Mesenchymal stem cell (in vitro differentiated cells and primary cell): Measurements from ENCODE around the gene ACKR2.

Source experiments
- DNase-seq: peaks from one replicate; pipeline ENCODE4 v3.0.0-alpha.2; 2013
- H2AFZ ChIP-seq: one replicate; pipeline ENCODE4 v1.6.1; 2013; ENCODE audit warnings: low read depth, mild to moderate bottlenecking, control low read depth, inconsistent platforms, low read length, moderate library complexity
- H2AK5ac ChIP-seq: 2 replicates; pipeline ENCODE4 v1.6.1; 2013; ENCODE audit warnings: low read length, moderate library complexity, mild to moderate bottlenecking, inconsistent platforms; ENCODE audit not compliant: severe bottlenecking
- H2BK120ac ChIP-seq: one replicate; pipeline ENCODE4 v1.6.1; 2013; ENCODE audit warnings: low read depth, mild to moderate bottlenecking, inconsistent platforms, low read length, moderate library complexity
- H2BK12ac ChIP-seq, 2 experiments: one replicate each; pipeline ENCODE4 v1.6.1; 2013; ENCODE audit warnings: inconsistent platforms in 2 of 2, low read length in 2 of 2, mild to moderate bottlenecking in 2 of 2, moderate library complexity in 2 of 2, control low read depth in 1 of 2
- H2BK15ac ChIP-seq: one replicate; pipeline ENCODE4 v1.6.1; 2013; ENCODE audit warnings: mild to moderate bottlenecking, low read depth, inconsistent platforms; ENCODE audit not compliant: poor library complexity, severe bottlenecking
- H2BK5ac ChIP-seq: 2 replicates; pipeline ENCODE4 v1.6.1; 2013; ENCODE audit warnings: low read depth, mild to moderate bottlenecking, low read length, control low read depth, inconsistent platforms; ENCODE audit not compliant: poor library complexity, severe bottlenecking
- H3K14ac ChIP-seq, 2 experiments: one replicate each; pipeline ENCODE4 v1.6.1; 2013; ENCODE audit warnings: inconsistent platforms in 2 of 2, low read length in 2 of 2, control low read depth in 1 of 2, mild to moderate bottlenecking in 1 of 2, moderate library complexity in 1 of 2
- H3K18ac ChIP-seq, 2 experiments: one replicate each; pipeline ENCODE4 v1.6.1; 2013; ENCODE audit warnings: inconsistent platforms in 2 of 2, low read length in 2 of 2, control low read depth in 1 of 2, low read depth in 1 of 2, mild to moderate bottlenecking in 1 of 2
- H3K23ac ChIP-seq, 2 experiments: one replicate each; pipeline ENCODE4 v1.6.1; 2013; ENCODE audit warnings: inconsistent platforms in 2 of 2, low read length in 2 of 2, mild to moderate bottlenecking in 2 of 2, moderate library complexity in 2 of 2, control low read depth in 1 of 2
- H3K27ac ChIP-seq: 2 replicates; pipeline ENCODE4 v1.5.1; 2013; ENCODE audit warnings: mild to moderate bottlenecking, moderate library complexity, low read length, control low read depth, inconsistent platforms; ENCODE audit not compliant: poor library complexity, severe bottlenecking
- H3K27me3 ChIP-seq, 2 experiments: 2 replicates each; pipeline versions ENCODE4 v1.6.1 to v1.7.0; 2013; ENCODE audit warnings: low read length in 2 of 2, mild to moderate bottlenecking in 2 of 2, moderate library complexity in 2 of 2, control low read depth in 1 of 2, inconsistent platforms in 1 of 2; ENCODE audit not compliant: control insufficient read depth in 1 of 2, insufficient read depth in 1 of 2
- H3K36me3 ChIP-seq, 2 experiments: 2 replicates each; pipeline versions ENCODE4 v1.6.1 to v1.7.0; 2013; ENCODE audit warnings: low read length in 2 of 2, control low read depth in 1 of 2, inconsistent platforms in 1 of 2, low read depth in 1 of 2, mild to moderate bottlenecking in 1 of 2; ENCODE audit not compliant: insufficient read depth in 2 of 2, control insufficient read depth in 1 of 2
- H3K4ac ChIP-seq, 2 experiments: one replicate each; pipeline ENCODE4 v1.6.1; 2013; ENCODE audit warnings: inconsistent platforms in 2 of 2, low read length in 2 of 2, mild to moderate bottlenecking in 2 of 2, moderate library complexity in 2 of 2, control low read depth in 1 of 2, low read depth in 1 of 2
- H3K4me1 ChIP-seq: 2 replicates; pipeline ENCODE4 v1.6.1; 2013; ENCODE audit warnings: low read depth, low read length, control low read depth; ENCODE audit not compliant: control insufficient read depth, insufficient read depth
- H3K4me2 ChIP-seq: 2 replicates; pipeline ENCODE4 v1.6.1; 2013; ENCODE audit warnings: low read length, mild to moderate bottlenecking, inconsistent platforms; ENCODE audit not compliant: poor library complexity, severe bottlenecking
- H3K4me3 ChIP-seq, 2 experiments: 2 replicates each; pipeline versions ENCODE4 v1.5.1 to v1.7.0; 2013; ENCODE audit warnings: low read length in 2 of 2, mild to moderate bottlenecking in 2 of 2, control low read depth in 1 of 2, low read depth in 1 of 2; ENCODE audit not compliant: insufficient read depth in 1 of 2
- H3K79me1 ChIP-seq: replicated peaks from 2 replicates; pipeline ENCODE4 v1.6.1; 2013; ENCODE audit warnings: mild to moderate bottlenecking, control low read depth, low read length, inconsistent platforms; ENCODE audit not compliant: poor library complexity, severe bottlenecking
- H3K9ac ChIP-seq: 2 replicates; pipeline ENCODE4 v1.7.0; 2013; ENCODE audit warnings: mild to moderate bottlenecking, low read length, moderate library complexity
- H3K9me3 ChIP-seq: 2 replicates; pipeline ENCODE4 v1.7.0; 2013; ENCODE audit warnings: mild to moderate bottlenecking, low read length; ENCODE audit not compliant: control insufficient read depth
- H4K8ac ChIP-seq: one replicate; pipeline ENCODE4 v1.6.1; 2013; ENCODE audit warnings: inconsistent platforms, mild to moderate bottlenecking, low read length, moderate library complexity
- H4K91ac ChIP-seq: one replicate; pipeline ENCODE4 v1.6.1; 2013; ENCODE audit warnings: mild to moderate bottlenecking, low read length, inconsistent platforms
- whole genome bisulfite sequencing: methylation state at CpG from one replicate; pipeline ENCODE4 v1.1.7; 2013; ENCODE audit warnings: mixed read lengths; 5-methylcytosine and 5-hydroxymethylcytosine counted together

Gene ACKR2

GRCh38 chr3:42829628-42830436, 20.6 kb downstream of the ACKR2 start:
- Histone ChIP-seq H3K14ac (no peak overlapping the region), H3K9ac (no peak overlapping the region), H2AK5ac (no peak overlapping the region), H2AFZ (no peak overlapping the region), H3K4me2 (no peak overlapping the region), H2BK5ac (no peak overlapping the region), H2BK120ac (no peak overlapping the region), H3K79me1 (no peaks in the 10 kb centered on the region), H4K91ac (no peak overlapping the region), H3K23ac (no peak overlapping the region), H3K4ac (no peak overlapping the region), H3K27me3 (peaks cover 0 to 15% of the 10 kb centered on the region in 2 experiments), H3K9me3 (no peaks in the 10 kb centered on the region), H3K36me3 (no peaks in the 10 kb centered on the region), H2BK12ac (no peak overlapping the region), H2BK15ac (no peak overlapping the region), H3K18ac (no peak overlapping the region), H3K4me3 (no peak overlapping the region), H3K4me1 (no peaks in the 10 kb centered on the region), H4K8ac (no peak overlapping the region), H3K27ac (no peak overlapping the region)
- no peak for DNase-seq
- 77% methylated on average over 4 of the region's 5 CpGs for WGBS

- peak; percentile 9 for DNase-seq
- Histone ChIP-seq H3K27ac (no peak overlapping the region), H3K4me3 (no peak overlapping the region), H3K4ac (no peak overlapping the region), H3K18ac (no peak overlapping the region), H3K27me3 (peaks cover 0 to 19% of the 10 kb centered on the region in 2 experiments), H2BK15ac (no peak overlapping the region), H3K4me1 (no peaks in the 10 kb centered on the region), H3K23ac (no peak overlapping the region), H3K4me2 (no peak overlapping the region), H4K91ac (no peak overlapping the region), H2AFZ (no peak overlapping the region), H3K79me1 (no peaks in the 10 kb centered on the region), H3K9me3 (no peaks in the 10 kb centered on the region), H4K8ac (no peak overlapping the region), H2AK5ac (no peak overlapping the region), H2BK120ac (no peak overlapping the region), H3K14ac (no peak overlapping the region), H2BK12ac (no peak overlapping the region), H3K36me3 (no peaks in the 10 kb centered on the region), H3K9ac (peak overlapping the region; percentile 67), H2BK5ac (no peak overlapping the region)
- 41% methylated on average over 6 of the region's 7 CpGs for WGBS
Observed at GRCh38 chr3:42830437-42831320, 21.4 kb downstream of the ACKR2 start.

- Histone ChIP-seq H2AK5ac (no peak overlapping the region), H4K91ac (no peak overlapping the region), H2BK12ac (no peak overlapping the region), H2BK120ac (no peak overlapping the region), H3K9ac (peak overlapping the region; percentile 67), H3K36me3 (no peaks in the 10 kb centered on the region), H3K79me1 (no peaks in the 10 kb centered on the region), H3K14ac (no peak overlapping the region), H3K9me3 (no peaks in the 10 kb centered on the region), H2AFZ (no peak overlapping the region), H3K4ac (no peak overlapping the region), H3K23ac (no peak overlapping the region), H2BK15ac (no peak overlapping the region), H3K4me2 (no peak overlapping the region), H3K4me1 (no peaks in the 10 kb centered on the region), H3K4me3 (no peak overlapping the region), H3K27me3 (peaks cover 0 to 25% of the 10 kb centered on the region in 2 experiments), H4K8ac (peak overlapping the region; percentile 27), H3K18ac (no peak overlapping the region), H2BK5ac (no peak overlapping the region), H3K27ac (no peak overlapping the region)
- 8% methylated on average over 3 of the region's 3 CpGs for WGBS
- DNase-seq: peak; percentile 32
Observed at GRCh38 chr3:42831321-42831713, 22.1 kb downstream of the ACKR2 start.
